HepG2 (cell line): ENCODE measurements around the gene CDK2. TPM values are rescaled to one million over a fixed set of nuclear protein-coding genes. Genes with fewer than 3 reads are reported as not detected.
A peak's percentile ranks its signal among the peaks of the same experiment; 100 is the strongest.

ENCODE experiments used
- IKZF4 ChIP-seq: sonication (generic); formaldehyde crosslinking; IDR thresholded peaks from 2 replicates; pipeline ENCODE4 v1.5.1; 2020; ENCODE audit warnings: borderline replicate concordance, mild to moderate bottlenecking, low read depth, missing genetic modification reagents; ENCODE audit errors: not compliant biosample characterization
- JDP2 ChIP-seq: sonication (generic); formaldehyde crosslinking; IDR thresholded peaks from 2 replicates; pipeline ENCODE4 v1.8.1; 2022; ENCODE audit warnings: missing genetic modification reagents, borderline replicate concordance
- JUN ChIP-seq: sonication (generic); formaldehyde crosslinking; IDR thresholded peaks from 2 replicates; pipeline ENCODE4 v1.4.0; 2020; ENCODE audit warnings: mild to moderate bottlenecking, missing genetic modification reagents
- MYC ChIP-seq: sonication (generic); formaldehyde crosslinking; IDR thresholded peaks from 2 replicates; pipeline ENCODE4 v1.9.0; 2021; ENCODE audit warnings: missing genetic modification reagents, borderline replicate concordance
- PRPF4 ChIP-seq: fragments of 200-400 bp; formaldehyde crosslinking; IDR thresholded peaks from 2 replicates; pipeline ENCODE4 v1.6.1; 2016; ENCODE audit warnings: low read length, low read depth; ENCODE audit not compliant: poor library complexity, severe bottlenecking
- STAG1 ChIP-seq: sonication (generic); formaldehyde crosslinking; IDR thresholded peaks from 2 replicates; pipeline ENCODE4 v1.4.0; 2020; ENCODE audit warnings: missing genetic modification reagents
- TARDBP ChIP-seq: sonication (generic); formaldehyde crosslinking; IDR thresholded peaks from 2 replicates; pipeline ENCODE4 v1.8.0; 2022; ENCODE audit warnings: mild to moderate bottlenecking, missing genetic modification reagents
- TFDP1 ChIP-seq: IDR thresholded peaks from 2 replicates; pipeline ENCODE4 v1.6.1; 2016; ENCODE audit warnings: missing compliant biosample characterization, missing genetic modification reagents, borderline replicate concordance
- ZFP36 ChIP-seq: fragments of 150-350 bp; IDR thresholded peaks from 2 replicates; pipeline ENCODE4 v1.6.1; 2018; ENCODE audit warnings: borderline replicate concordance, low read length, low read depth; ENCODE audit not compliant: partially characterized antibody
- ZNF180 ChIP-seq: sonication (generic); formaldehyde crosslinking; IDR thresholded peaks from 2 replicates; pipeline ENCODE4 v1.4.0; 2020; ENCODE audit warnings: low read depth, missing genetic modification reagents, borderline replicate concordance
- ZNF451 ChIP-seq: sonication (generic); formaldehyde crosslinking; IDR thresholded peaks from 2 replicates; pipeline ENCODE4 v1.5.0; 2020; ENCODE audit warnings: mild to moderate bottlenecking, missing genetic modification reagents
- ZNF639 ChIP-seq: conservative IDR thresholded peaks from 2 replicates; pipeline ENCODE4 v1.6.1; 2018; ENCODE audit warnings: missing genetic modification reagents
- ZZZ3 ChIP-seq: sonication (generic); formaldehyde crosslinking; IDR thresholded peaks from 2 replicates; pipeline ENCODE4 v1.4.0; 2020; ENCODE audit warnings: missing genetic modification reagents, mild to moderate bottlenecking, borderline replicate concordance
- polyA plus RNA-seq, 8 experiments: library from polyadenylated mRNA; depleted of rRNA in 3 of 8; stranded (reverse) in 7 of 8; unstranded in 1 of 8; fragments of >200 nt; fragmentation: Illumina TruSeq in 4 of 8; extraction: Trizol in 4 of 8; gene quantifications; 2 replicates each; pipeline versions ENCODE4 v1.2.1 to v1.2.3, GENCODE V29; 2011 to 2016; ENCODE audit warnings: low read depth in 4 of 8, missing spikeins in 1 of 8, mixed read lengths in 1 of 8; ENCODE audit not compliant: insufficient read depth in 1 of 8
- total RNA-seq, 5 experiments: library from RNA; depleted of rRNA; stranded (reverse); fragments of >200 nt; fragmentation: Illumina TruSeq; extraction: Trizol; gene quantifications; 2 replicates each; pipeline ENCODE4 v1.2.3, GENCODE V29; 2016; ENCODE audit warnings: low read depth in 1 of 5
- TF ChIP-seq, protein P1 (sequence below): sonication (generic); formaldehyde crosslinking; IDR thresholded peaks from 2 replicates; pipeline ENCODE4 v1.5.0; 2020; ENCODE audit warnings: mild to moderate bottlenecking, missing genetic modification reagents
- TF ChIP-seq, protein P2 (sequence below): IDR thresholded peaks from 2 replicates; pipeline ENCODE4 v1.6.1; 2016
- TF ChIP-seq, protein P3 (sequence below): sonication (generic); formaldehyde crosslinking; IDR thresholded peaks from 2 replicates; pipeline ENCODE4 v1.5.0; 2020; ENCODE audit warnings: mild to moderate bottlenecking, missing genetic modification reagents

CDK2 gene
- total and polyA plus RNA-seq, 2 of the 13 experiments (the other 11 are each of a cell fraction or from before 2014, with no cell fraction given) = 47.5 to 52.6 TPM

GRCh38 chr12:55966408-55967281 lies at the start of gene CDK2 (continued):
- no peak for TF ChIP-seq PRPF4
- TF ChIP-seq TARDBP (CRISPR knock-in tag) = peak; percentile 32; the same call in 1 of the 2 replicates
- no peak for TF ChIP-seq JUN (CRISPR knock-in tag)
- TF ChIP-seq IKZF4 (CRISPR knock-in tag) = no peak
- TF ChIP-seq, protein P1, sequence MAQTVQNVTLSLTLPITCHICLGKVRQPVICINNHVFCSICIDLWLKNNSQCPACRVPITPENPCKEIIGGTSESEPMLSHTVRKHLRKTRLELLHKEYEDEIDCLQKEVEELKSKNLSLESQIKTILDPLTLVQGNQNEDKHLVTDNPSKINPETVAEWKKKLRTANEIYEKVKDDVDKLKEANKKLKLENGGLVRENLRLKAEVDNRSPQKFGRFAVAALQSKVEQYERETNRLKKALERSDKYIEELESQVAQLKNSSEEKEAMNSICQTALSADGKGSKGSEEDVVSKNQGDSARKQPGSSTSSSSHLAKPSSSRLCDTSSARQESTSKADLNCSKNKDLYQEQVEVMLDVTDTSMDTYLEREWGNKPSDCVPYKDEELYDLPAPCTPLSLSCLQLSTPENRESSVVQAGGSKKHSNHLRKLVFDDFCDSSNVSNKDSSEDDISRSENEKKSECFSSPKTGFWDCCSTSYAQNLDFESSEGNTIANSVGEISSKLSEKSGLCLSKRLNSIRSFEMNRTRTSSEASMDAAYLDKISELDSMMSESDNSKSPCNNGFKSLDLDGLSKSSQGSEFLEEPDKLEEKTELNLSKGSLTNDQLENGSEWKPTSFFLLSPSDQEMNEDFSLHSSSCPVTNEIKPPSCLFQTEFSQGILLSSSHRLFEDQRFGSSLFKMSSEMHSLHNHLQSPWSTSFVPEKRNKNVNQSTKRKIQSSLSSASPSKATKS (CRISPR knock-in tag) = no peak
- no peak for TF ChIP-seq ZFP36
- no peak for TF ChIP-seq MYC (CRISPR knock-in tag)
- TF ChIP-seq STAG1 (CRISPR knock-in tag) = no peak
- TF ChIP-seq ZNF639 (CRISPR knock-in tag) = no peak
- peak; percentile 81; the same call in 1 of the 2 replicates for TF ChIP-seq TFDP1 (CRISPR knock-in tag)
- TF ChIP-seq, protein P2, sequence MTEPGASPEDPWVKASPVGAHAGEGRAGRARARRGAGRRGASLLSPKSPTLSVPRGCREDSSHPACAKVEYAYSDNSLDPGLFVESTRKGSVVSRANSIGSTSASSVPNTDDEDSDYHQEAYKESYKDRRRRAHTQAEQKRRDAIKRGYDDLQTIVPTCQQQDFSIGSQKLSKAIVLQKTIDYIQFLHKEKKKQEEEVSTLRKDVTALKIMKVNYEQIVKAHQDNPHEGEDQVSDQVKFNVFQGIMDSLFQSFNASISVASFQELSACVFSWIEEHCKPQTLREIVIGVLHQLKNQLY (CRISPR knock-in tag) = no peak
- peak; percentile 25; the same call in 1 of the 2 replicates for TF ChIP-seq ZNF451
- TF ChIP-seq ZNF180 (CRISPR knock-in tag) = no peak
- TF ChIP-seq JDP2 (CRISPR knock-in tag) = no peak
- TF ChIP-seq, protein P3, sequence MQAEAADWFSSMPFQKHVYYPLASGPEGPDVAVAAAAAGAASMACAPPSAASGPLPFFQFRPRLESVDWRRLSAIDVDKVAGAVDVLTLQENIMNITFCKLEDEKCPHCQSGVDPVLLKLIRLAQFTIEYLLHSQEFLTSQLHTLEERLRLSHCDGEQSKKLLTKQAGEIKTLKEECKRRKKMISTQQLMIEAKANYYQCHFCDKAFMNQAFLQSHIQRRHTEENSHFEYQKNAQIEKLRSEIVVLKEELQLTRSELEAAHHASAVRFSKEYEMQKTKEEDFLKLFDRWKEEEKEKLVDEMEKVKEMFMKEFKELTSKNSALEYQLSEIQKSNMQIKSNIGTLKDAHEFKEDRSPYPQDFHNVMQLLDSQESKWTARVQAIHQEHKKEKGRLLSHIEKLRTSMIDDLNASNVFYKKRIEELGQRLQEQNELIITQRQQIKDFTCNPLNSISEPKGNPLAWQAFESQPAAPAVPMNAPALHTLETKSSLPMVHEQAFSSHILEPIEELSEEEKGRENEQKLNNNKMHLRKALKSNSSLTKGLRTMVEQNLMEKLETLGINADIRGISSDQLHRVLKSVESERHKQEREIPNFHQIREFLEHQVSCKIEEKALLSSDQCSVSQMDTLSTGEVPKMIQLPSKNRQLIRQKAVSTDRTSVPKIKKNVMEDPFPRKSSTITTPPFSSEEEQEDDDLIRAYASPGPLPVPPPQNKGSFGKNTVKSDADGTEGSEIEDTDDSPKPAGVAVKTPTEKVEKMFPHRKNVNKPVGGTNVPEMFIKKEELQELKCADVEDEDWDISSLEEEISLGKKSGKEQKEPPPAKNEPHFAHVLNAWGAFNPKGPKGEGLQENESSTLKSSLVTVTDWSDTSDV = no peak
- no peak for TF ChIP-seq ZZZ3
